Keratinocyte (primary cell): Measurements from ENCODE around the gene CRYGC. TPM values are rescaled to one million over a fixed set of nuclear protein-coding genes. Genes with fewer than 3 reads are reported as not detected.

Experiments used
- DNase-seq: peaks from one replicate; pipeline ENCODE4 v3.0.0-alpha.2; 2011; ENCODE audit warnings: low read depth, missing footprints, low spot score
- FAIRE-seq: peaks from 2 replicates; lab custom pipeline; 2011; peaks lifted over from hg19 to GRCh38; lab: Jason Lieb, UNC
- H2AFZ ChIP-seq: 2 replicates; pipeline ENCODE4 v1.6.0; 2012; ENCODE audit warnings: low read length, control low read depth, inconsistent platforms; ENCODE audit not compliant: control insufficient read depth
- H3K27ac ChIP-seq: 2 replicates; pipeline ENCODE4 v1.5.1; 2011; ENCODE audit warnings: low read length; ENCODE audit not compliant: control insufficient read depth, insufficient read depth
- H3K27me3 ChIP-seq: 3 replicates; pipeline ENCODE4 v1.6.0; 2011; ENCODE audit warnings: low read length; ENCODE audit not compliant: control insufficient read depth, insufficient read depth; ENCODE audit errors: extremely low read depth
- H3K36me3 ChIP-seq, 2 experiments: 2 replicates in 1 of 2; 3 replicates in 1 of 2; pipeline ENCODE4 v1.5.1; 2011; ENCODE audit warnings: low read length in 2 of 2, mild to moderate bottlenecking in 1 of 2; ENCODE audit not compliant: control insufficient read depth in 2 of 2, insufficient read depth in 2 of 2; ENCODE audit errors: extremely low read depth in 1 of 2
- H3K4me1 ChIP-seq: 3 replicates; pipeline ENCODE4 v1.5.1; 2011; ENCODE audit warnings: low read length; ENCODE audit not compliant: control insufficient read depth, insufficient read depth; ENCODE audit errors: extremely low read depth
- H3K4me2 ChIP-seq: 3 replicates; pipeline ENCODE4 v1.6.0; 2011; ENCODE audit warnings: low read depth, low read length; ENCODE audit not compliant: control insufficient read depth, insufficient read depth; ENCODE audit errors: extremely low read depth
- H3K4me3 ChIP-seq, 3 experiments: fragments of 200-600 bp in 1 of 3; sonication (generic) in 1 of 3; 2 replicates in 2 of 3; 3 replicates in 1 of 3; pipeline ENCODE4 v1.5.1; 2011 to 2016; ENCODE audit warnings: low read length in 3 of 3, mild to moderate bottlenecking in 3 of 3, control low read depth in 2 of 3, inconsistent platforms in 1 of 3, low read depth in 1 of 3, mixed read lengths in 1 of 3, mixed run types in 1 of 3, moderate library complexity in 1 of 3; ENCODE audit not compliant: control insufficient read depth in 2 of 3, insufficient read depth in 2 of 3; ENCODE audit errors: extremely low read depth in 1 of 3
- H3K79me2 ChIP-seq: 2 replicates; pipeline ENCODE4 v1.6.0; 2012; ENCODE audit warnings: low read length; ENCODE audit not compliant: control insufficient read depth, insufficient read depth
- H3K9ac ChIP-seq: 3 replicates; pipeline ENCODE4 v1.6.0; 2011; ENCODE audit warnings: low read length; ENCODE audit not compliant: control insufficient read depth, insufficient read depth; ENCODE audit errors: extremely low read depth
- H3K9me1 ChIP-seq: 3 replicates; pipeline ENCODE4 v1.6.0; 2011; ENCODE audit warnings: low read length; ENCODE audit not compliant: control insufficient read depth, insufficient read depth; ENCODE audit errors: extremely low read depth
- H3K9me3 ChIP-seq: 2 replicates; pipeline ENCODE4 v1.5.1; 2012; ENCODE audit warnings: low read depth, low read length; ENCODE audit not compliant: control insufficient read depth
- H4K20me1 ChIP-seq: 3 replicates; pipeline ENCODE4 v1.6.0; 2011; ENCODE audit warnings: low read length; ENCODE audit not compliant: control insufficient read depth, insufficient read depth; ENCODE audit errors: extremely low read depth
- EZH2 ChIP-seq: IDR thresholded peaks from one replicate; pipeline ENCODE4 v1.6.1; 2012; ENCODE audit warnings: inconsistent platforms, mild to moderate bottlenecking, low read length, moderate library complexity
- dilution Hi-C: fragments of 300-500 bp; cut with MboI; formaldehyde crosslinking; loops from one replicate; pipeline ENCODE4 v1.7.0; 2020; ENCODE audit warnings: low sequenced_read_pairs; ENCODE audit not compliant: extremely low pct_ligation_motif_present
- polyA plus RNA-seq, 5 experiments: library from polyadenylated mRNA; depleted of rRNA in 3 of 5; stranded (reverse) in 3 of 5; stranded (forward) in 1 of 5; unstranded in 1 of 5; fragments of >200 nt; gene quantifications; 1 replicate in 1 of 5; 2 replicates in 3 of 5; 3 replicates in 1 of 5; pipeline versions ENCODE4 v1.2.1 to v1.2.3, GENCODE V29; 2011 to 2012; ENCODE audit warnings: missing spikeins in 2 of 5, low read depth in 1 of 5, low replicate concordance in 1 of 5
- TF ChIP-seq, protein P1 (sequence below), 3 experiments: IDR thresholded peaks in 1 of 3; conservative IDR thresholded peaks in 1 of 3; optimal IDR thresholded peaks in 1 of 3; 2 replicates in 2 of 3; 3 replicates in 1 of 3; pipeline versions ENCODE3 to v1.5.1; 2011; ENCODE audit warnings: low read length in 3 of 3, mild to moderate bottlenecking in 3 of 3, moderate library complexity in 2 of 3, control low read depth in 1 of 3, inconsistent platforms in 1 of 3; ENCODE audit not compliant: insufficient read depth in 2 of 3; ENCODE audit errors: extremely low read depth in 1 of 3

CRYGC gene
- polyA plus RNA-seq, 1 donor (not counting 4 experiments of a cell fraction or from before 2014, with no cell fraction given), result not detected

DNA sequence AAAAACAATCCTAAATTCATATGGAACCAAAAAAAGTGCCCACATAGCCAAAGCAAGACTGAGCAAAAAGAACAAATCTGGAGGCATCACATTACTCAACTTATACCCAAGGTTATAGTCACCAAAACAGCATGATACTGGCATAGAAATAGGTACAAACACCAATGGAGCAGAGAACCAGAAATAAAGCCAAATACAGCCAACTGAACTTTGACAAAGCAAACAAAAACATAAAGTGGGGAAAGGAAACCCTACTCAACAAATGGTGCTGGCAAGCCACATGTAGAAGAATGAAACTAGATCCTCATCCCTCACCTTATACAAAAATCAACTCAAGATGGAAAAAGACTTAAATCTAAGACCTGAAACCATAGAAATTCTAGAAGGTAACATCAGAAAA is 45.8 kb downstream of the CRYGC start:
- Histone ChIP-seq H3K9ac (no peak overlapping the region), H3K9me1 (no peaks in the 10 kb centered on the region), H2AFZ (no peak overlapping the region), H4K20me1 (no peaks in the 10 kb centered on the region), H3K4me3 (no peak overlapping the region), H3K4me2 (no peak overlapping the region), H3K79me2 (no peaks in the 10 kb centered on the region), H3K4me1 (no peaks in the 10 kb centered on the region), H3K27me3 (no peaks in the 10 kb centered on the region), H3K36me3 (no peaks in the 10 kb centered on the region), H3K9me3 (no peaks in the 10 kb centered on the region), H3K27ac (no peak overlapping the region)
- FAIRE-seq (no peak), DNase-seq (no peak)
- dilution Hi-C loops, result no loop called here
- no peak for TF ChIP-seq EZH2
- TF ChIP-seq, protein P1, sequence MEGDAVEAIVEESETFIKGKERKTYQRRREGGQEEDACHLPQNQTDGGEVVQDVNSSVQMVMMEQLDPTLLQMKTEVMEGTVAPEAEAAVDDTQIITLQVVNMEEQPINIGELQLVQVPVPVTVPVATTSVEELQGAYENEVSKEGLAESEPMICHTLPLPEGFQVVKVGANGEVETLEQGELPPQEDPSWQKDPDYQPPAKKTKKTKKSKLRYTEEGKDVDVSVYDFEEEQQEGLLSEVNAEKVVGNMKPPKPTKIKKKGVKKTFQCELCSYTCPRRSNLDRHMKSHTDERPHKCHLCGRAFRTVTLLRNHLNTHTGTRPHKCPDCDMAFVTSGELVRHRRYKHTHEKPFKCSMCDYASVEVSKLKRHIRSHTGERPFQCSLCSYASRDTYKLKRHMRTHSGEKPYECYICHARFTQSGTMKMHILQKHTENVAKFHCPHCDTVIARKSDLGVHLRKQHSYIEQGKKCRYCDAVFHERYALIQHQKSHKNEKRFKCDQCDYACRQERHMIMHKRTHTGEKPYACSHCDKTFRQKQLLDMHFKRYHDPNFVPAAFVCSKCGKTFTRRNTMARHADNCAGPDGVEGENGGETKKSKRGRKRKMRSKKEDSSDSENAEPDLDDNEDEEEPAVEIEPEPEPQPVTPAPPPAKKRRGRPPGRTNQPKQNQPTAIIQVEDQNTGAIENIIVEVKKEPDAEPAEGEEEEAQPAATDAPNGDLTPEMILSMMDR (optimal IDR thresholded peaks at IDR 0.05 in 1 of 3, IDR thresholded peaks at IDR 0.05 in 1 of 3, conservative IDR thresholded peaks at IDR 0.05 in 1 of 3; ENCODE audit: extremely low read depth in 1 of 3, insufficient read depth in 2 of 3, low read length in 3 of 3), result no peak

Other genes with a start within 250 kb of the CRYGC start
- gene PLEKHM3, start 104.3 kb downstream of the CRYGC start, polyA plus RNA-seq, result 2.2 to 2.9 TPM (median 2.9 TPM) in 3 replicates
- not detected in 3 replicates for gene CRYGD, start 5.3 kb downstream of the CRYGC start, polyA plus RNA-seq
- not detected in 3 replicates for gene CRYGB, start 16.3 kb upstream of the CRYGC start, polyA plus RNA-seq
- gene CRYGA, start 33.8 kb upstream of the CRYGC start, polyA plus RNA-seq, result not detected in 3 replicates
- not detected in 3 replicates for gene C2orf80, start 60.2 kb upstream of the CRYGC start, polyA plus RNA-seq
- 96.3 to 160 TPM (median 116 TPM) in 3 replicates for gene IDH1, start 125.2 kb upstream of the CRYGC start, polyA plus RNA-seq
- gene PIKFYVE, start 136.4 kb upstream of the CRYGC start, polyA plus RNA-seq, result 12.7 to 18.4 TPM (median 13.5 TPM) in 3 replicates